ENCODE data around the gene MSI2.

MSI2 gene

DNA sequence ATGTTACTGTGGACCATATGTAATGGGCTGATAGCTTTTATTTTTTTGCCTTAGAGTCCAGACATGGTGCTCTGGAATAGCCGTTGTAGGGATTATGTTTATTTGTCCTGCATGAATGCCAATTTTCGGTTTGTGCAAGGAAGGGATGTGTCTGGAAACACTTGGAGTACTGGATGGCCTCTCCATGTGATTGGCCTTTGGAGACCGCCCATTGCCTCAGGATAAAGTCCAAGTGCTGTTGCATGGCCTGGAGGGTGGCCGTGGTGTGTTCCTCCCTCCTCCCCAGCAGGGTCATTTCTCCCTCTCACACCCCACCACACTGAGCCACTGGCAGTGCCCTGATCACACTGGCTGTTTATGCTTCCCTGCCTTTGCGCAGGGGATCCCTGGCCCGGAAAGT is 93.9 kb downstream of the MSI2 start:
- no peak for DNase-seq

DNA sequence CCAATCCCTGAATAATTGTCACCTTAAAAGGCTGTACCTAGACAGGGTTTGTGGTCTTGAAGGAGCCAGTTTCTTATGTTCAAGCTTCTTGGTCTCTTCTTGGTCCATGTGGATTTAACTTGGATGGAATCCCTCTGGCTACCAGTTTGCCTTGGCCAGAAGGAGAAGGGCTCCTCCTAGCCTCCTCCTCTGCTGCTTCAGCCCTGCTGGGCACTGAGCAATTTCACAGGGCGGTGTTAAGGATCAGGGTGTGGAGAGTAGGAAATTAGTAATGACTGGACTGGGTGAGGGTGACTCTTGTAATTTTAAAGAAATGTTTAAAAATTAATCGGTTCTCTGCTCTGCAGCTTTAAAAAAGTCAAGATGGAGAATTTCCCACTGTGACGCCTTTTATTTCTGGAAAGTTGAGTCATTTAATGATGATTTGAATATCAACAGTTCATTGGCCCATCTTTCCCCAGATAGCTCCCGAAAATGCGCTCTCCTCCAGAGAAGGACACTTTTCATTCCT is 96.4 kb downstream of the MSI2 start:
- no peak for DNase-seq

DNA sequence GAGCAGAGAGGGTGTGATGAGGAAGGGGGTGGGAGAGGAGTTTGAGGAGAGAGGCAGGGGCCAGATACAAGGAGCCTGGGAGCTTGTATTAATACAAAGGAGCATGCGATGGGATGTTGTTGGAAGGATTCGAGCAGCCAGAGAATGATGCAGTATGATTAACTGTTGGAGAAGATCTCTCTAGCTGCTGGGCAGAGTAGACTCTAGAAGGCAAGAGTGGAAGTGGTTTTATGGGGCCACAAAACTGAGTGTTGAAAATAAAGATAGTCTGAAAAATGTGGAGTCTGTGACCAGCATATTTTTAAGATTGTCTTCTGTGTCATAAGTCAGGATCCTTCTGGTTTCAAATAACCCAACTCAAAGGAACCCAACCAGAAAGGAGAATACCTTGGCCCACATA is 98.3 kb downstream of the MSI2 start:
- DNase-seq, result no peak

DNA sequence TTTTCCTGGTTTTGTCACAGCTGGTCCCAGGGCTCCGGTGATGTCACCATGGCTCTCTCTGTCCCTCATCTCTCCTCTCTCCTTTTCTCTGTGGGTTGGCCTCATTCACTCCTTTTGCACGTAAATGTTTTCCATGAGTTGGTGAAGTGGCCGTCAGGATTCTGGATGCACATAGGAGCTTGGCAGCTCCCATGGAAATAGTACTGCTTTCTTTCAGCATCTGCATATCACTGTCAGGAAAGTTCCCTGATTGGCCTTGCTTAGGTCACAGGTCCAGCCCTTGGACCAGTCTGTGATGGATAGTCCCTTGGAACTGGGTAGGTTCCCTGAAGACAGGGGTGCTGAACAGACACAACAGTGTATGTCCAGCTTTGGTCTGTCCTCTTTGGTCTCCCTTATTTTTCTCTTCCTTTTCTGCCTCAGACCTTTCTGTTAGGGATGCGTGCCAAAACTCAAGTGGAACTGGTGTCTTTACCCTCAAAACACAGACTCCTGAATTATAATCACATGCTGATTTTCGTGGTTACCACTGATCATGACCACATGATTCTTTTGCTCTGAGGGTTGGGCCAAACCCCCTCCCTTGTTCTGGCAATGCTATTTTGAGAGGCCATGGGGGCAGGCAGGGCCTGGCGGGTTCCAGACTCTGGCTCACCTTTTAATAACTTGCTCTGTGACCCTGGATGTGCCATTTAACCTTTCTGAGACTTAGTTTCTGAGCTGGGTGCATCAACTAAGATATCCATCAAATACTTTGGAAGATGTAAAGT is 99.0 kb downstream of the MSI2 start:
- DNase-seq, result no peak

DNA sequence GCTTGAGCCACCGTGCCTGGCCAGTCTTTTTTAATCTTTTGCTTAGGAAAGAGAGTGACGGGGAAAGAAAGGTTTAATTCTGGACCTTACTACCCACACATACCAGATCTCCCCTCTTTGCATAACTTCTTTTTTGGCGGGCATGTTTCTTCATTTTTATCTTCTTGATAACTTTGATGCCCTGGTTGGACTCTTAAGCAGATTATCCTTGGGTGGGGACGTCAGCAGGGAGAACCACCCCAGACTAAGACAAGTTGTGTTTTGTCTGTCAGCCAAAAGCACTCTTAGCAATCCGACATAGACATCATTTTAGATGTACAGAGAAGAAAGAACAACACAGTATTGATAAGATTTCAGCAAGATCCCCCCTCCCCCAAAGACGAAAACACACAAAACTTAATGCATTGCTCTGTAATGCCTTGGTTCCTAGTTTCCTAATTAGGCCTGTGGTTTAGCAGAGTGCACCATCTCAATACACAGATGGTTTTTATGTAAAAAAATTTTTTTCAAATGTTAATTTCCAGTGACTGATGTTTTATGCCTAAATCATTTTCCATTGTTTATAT is 99.9 kb downstream of the MSI2 start:
- no peak for DNase-seq

DNA sequence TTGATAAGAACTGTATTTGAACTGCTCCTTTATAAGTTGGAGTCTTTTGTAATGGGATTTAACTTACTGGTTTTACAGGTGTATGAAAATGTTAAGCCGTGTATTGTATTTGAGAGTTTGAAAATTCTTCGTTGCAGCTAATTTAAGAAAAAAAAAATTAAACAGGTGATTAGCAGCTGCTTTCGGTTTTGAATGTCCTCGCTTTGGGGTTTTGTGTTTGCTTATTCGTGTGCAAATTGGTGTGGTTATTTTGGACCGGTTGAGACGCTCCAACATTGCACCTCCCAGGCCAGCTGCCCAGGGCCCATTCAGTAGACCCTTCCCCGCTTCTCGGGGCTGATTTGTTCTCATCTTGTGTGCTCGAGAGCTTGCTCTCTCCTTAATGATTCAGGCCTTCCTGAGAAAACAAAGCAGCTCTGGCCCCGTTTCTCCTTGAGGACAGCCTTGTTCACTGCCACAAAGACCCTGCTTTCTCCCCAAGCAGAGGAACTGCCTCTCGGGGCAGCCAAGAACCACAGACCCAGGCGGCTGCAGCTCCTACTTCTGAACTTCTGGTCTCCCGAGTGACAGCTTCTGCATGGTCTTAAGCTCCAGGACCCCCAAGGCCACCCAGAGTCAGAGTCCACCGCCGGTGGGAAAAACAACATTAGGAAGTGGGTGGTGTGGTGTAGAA is 100.5 kb downstream of the MSI2 start:
- no peak for DNase-seq

DNA sequence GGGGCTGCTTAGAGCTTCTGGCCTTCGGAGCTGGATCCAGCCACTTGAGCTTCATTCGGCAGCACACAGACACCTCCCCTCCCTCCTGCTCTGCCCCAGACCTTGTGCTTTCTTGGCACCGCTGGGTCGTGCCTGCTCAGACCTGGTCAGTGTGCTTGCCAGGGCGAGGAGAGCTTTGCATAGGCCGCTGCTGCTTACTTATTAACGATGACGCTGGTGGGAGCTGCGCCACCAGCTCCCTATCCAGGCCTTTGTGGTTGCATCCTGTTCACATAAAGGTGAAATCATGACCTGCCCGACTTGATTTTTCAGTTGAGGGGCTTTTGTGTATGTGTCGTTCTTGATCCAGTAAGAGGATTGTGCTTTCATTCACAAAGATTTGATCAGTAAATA is 101.1 kb downstream of the MSI2 start:
- DNase-seq, result no peak

DNA sequence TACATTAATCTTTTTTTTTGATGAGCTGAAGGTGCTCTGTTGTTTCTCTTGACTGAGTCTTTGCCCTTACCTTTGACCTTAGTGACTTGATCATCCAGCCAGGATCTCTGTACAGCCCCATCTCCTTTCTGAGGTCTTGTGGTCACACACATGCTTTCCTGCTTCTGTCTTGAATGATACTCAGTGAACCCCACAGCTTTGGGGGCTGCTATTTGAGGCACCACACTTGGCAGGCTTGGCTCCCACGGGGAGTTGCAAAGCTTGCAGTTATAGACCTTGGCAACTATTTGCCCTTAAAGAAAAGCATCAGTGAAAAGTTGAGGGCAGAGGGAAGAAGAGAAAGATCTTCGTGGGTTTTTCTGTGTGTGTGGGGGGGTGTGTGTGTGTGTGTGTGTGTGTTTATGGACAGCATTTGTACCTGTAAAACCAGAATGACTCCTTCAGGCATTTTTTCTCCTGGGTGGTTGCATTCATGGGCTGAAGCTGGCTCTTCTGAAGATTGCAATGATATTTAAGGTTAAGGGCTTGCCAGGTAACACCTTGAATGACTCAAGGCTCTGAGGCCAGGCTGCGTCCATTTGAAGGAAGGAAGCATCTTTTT is 101.6 kb downstream of the MSI2 start:
- no peak for DNase-seq

DNA sequence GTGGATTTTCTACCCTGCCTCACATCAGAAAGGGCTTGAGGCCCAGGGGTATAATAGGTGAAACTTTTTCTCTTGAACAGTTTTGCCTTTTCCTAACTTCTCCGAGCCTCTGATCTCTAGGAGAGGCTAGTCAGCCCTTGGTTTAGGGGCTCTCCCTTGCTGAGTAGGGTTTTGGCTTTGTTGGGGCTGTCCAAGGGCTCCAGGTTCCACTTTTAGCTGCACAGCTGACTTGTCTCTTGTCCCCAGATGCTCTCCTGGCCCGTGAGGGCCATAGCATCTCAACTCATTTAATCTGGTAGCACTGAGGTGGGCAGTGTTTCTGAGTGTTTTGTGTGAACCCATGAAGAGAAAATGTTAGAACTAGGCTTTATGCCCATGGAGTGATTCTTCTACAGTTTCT is 103.9 kb downstream of the MSI2 start:
- DNase-seq, result no peak

DNA sequence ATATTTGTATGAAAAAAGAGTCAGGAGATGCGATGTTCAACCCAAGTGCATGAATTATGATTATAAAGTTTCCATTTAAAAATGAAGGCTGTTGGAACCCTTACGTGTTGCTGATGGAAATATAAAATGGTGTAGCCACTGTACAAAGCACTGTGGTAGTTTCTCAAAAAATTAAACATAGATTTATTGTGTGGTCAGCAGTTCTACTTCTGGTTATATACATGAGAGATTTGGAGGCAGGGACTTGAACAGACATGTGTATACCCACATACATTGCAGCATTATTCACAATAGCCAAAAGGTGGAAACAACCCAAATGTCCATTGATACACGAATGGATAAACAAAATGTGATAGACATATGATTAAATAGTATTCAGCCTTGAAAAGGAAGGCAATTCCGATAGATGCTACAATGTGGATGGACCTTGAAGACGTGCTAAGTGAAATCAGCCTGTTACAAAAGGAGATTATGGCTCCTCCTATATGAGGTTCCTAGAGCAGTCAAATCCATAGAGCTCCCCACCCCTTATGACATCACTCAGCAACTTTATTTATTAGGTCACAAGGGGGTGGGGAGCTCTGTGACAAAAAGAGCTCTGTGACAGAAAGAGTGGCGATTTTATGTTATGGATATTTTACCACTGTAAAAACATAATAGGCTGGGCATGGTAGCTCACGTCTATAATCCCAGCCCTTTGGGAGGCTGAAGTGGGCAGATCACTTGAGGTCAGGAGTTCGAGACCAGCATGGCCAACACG is 106.7 kb downstream of the MSI2 start:
- no peak for DNase-seq

DNA sequence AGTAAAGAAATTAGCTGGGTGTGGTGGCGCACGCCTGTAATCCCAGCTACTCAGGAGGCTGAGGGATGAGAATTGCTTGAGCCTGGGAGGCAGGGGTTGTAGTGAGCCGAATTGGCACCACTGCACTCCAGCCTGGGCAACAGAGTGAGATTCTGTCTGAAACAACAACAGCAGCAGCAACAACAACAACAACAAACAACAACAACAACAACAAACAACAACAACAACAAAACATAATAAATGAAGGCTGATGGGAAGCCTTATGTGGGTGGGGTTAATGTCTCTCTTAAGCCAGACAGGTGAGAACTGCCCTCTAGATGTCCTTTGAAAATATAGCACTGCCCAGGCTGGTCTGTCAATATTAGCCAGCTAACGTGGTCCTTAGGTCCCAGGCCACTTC is 107.3 kb downstream of the MSI2 start:
- DNase-seq, result no peak

DNA sequence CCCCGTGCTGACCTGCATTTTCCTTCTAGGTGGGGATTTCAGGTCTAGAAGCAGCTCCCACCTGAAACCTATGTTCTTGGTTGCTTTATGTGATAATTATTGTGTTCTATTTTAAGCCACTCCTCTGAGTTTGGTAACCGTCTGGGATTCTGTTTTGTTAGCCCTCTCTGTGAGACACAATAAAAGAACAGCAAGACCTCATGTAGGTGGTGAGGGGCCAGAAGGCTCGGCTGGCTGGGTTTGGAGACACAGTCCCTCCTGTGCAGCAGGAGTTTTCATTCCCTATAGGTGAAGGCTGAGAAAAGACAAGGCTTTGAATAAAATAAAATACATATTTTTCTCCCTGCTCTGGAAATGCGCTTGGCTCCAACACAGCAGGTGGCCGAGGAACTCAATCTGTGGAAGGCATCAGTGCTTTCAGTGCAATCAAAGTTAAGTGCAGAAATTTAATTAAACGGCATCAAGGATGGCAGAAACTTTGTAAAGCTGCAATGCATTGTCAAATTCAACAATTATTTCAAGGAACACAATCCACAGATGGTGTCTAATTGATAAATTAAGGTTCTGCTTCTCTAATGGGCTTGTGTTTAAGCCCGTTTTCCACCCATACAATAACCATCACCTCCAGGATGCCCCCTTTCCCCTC is 107.8 kb downstream of the MSI2 start:
- DNase-seq, result no peak

DNA sequence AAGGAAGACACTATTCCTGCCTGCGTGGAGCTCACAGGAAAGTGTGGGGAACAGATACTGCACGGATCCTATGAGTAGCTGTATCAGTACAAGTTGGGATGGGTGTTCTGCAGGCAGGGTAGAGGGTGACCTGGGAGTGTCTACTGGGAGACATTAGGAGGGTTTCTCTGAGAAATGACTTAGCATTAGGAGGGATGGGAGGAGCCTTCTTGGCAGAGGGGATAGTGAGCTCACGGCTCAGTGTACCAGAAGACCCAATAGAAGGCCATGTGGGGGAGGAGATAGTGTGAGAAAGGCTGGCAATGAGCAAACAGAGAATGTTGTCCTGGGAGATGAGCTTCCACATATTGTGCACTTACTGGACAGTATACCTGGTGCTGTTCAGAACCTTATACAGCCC is 109.1 kb downstream of the MSI2 start:
- DNase-seq, result no peak

DNA sequence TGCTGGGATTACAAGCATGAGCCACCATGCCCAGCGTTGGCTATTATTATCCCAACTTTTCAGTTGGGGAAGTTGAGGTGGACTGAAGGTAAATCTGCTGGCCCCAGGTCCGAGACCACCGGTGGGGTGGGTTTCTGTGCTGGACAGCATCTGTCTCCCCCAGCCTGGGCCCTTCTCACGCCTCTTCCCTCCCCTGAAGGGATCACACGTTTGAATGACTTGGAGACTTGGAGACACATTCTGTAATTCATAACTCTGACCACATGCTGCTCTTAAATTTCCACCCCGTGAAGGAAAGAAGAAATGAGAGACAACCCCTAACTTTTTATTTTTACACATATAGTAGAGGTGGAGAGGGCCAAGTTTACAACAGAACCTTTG is 109.8 kb downstream of the MSI2 start:
- no peak for DNase-seq

DNA sequence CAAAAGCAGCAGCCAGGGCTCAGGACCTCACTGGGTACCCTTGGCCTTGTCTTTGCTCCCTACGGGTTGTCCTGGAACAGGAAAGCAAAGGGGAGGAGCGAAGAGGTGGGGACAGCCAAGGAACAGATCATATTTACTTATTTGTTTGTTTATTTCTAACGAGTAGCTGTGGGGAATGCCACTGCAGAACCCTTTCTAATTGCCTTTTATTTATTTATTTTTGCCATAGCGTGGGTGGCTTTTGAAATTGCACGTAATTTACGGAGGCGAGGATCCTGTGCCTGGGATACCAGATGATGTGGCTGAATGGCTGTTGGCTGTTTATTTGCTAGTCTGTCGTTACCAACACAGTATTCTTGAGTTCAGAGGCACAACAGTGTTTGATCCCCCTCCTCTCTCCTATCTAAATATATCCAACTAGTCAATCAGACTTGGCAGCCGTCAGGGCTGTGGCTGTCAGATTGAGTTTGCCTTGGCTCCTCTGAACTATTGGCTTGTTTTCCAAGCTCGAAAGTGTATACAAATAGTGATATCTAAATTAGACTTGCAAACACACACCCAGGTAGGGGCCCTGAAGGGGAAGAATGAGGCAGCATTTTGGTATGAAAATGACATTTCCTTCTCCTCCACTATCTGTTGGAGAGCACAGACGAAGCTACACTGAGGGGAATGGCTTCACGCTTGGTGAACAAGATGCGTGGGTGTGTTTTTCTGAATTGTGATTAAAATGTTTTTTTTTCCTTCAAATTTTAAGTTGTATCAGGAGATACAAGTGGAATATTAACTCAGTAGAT is 110.4 kb downstream of the MSI2 start:
- DNase-seq, result no peak

DNA sequence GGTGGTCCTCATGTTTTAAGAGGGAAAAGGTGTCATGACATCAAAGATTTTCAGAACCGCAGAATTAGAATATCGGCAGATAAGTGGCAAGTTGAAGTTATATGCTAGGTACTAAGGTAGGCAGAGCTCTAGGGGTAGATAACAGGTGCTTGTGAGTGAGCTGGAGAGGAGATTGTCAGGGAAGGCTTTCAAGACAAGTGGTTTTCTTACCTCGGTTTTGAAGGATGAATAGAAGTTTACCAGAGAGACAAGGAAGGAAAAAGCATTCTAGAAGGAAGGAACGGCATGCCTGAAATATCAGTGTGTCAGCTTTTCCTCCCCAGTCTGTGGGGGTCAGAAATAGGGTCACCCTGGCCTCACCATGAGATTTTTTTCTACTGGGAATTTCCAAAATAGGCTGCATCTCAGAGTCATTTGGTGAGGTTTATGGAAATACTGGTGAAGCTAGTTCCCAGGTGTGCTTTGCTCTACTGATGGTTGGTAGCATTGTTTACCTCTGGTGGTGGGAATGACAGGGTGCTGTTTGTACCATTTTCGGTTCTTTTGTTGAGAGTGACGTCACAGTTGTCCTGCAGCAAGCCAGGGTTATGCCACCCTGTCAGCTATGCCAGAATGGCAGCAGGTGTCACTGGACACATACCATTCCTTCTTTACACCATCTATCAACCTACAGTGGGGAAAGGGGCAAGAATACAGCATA is 112.5 kb downstream of the MSI2 start:
- no peak for DNase-seq

DNA sequence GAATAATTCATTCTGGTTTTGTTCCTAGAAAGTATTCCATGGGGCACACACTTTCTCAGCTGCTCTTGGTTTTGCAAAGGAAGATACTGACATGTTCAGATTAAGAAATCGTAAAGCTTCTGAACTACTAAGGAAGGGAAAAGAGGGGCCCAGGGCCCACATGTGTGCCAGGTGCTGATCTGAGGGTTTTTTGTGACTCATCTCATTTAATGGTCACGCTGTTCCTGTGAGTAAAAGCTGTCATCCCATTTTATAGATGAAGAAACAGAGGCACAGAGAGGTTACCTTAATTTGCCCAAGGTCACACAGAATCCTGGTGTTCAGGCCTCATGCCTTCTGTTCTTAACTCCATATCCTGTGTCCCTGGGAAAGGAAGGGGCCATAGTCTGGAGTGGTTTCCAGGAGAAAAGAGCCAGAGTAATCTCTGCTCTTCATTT is 113.2 kb downstream of the MSI2 start:
- no peak for DNase-seq

DNA sequence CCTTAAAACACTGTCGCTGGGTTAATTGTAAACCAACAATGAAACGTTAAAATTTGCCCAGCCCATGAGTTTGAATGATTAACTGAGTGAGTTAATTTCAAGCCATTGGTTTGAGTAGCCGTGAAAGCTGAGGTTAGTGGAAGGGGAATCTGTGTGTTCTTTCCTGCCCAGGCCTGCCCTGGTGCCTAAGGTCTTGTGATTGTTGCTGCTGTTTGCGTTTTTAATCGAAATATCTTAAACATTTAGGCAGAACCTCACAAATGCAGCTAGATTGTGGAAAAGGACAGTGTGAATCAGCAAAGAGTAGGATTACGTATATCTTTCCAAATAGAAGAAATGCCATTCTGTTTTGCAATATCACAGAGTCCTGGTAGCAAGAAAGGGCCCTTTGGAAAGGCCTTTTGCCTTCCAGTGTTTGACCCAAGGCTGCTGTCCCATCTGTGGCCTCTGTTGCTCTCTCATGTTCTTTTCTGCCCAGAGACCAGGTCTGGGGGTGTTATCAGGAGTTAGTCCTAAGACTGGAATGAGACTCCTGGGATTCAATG is 113.8 kb downstream of the MSI2 start:
- no peak for DNase-seq

DNA sequence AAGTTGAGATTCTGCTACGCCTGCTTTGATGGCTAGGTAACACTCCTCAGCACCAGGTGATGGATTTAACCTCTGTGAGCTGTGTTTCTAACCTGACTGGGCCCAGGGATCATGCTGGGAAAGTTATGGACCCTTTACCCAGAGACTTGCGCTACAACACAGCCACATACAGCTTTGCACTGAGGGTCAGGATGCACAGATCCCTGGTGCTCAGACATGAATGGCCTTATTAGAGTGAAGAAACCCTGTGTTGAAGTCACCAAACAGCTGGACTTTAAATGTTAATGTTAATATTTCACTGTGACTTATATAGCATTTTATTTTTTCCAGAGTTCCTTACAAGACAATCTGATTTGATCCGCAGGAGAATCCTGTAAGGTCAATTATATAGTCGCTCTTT is 114.3 kb downstream of the MSI2 start:
- no peak for DNase-seq

DNA sequence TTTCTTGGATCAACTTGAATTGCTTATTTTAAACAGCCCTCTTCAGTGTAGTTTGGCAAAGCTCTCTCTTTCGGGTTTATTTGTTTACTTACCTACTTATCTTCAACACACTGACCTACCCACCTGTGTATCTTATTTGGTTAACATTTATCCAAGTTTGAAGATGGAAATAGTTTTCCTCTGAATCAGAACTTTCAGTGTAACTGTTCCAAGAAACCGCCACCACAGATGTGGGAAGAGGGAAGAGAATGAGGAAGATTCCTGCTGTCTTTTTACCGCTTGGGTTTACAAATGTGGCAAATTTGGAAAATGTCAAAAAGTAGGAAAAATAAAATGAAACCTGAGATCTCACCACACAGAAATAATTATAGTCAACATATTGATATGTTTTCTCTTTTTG is 115.8 kb downstream of the MSI2 start:
- DNase-seq, result no peak

DNA sequence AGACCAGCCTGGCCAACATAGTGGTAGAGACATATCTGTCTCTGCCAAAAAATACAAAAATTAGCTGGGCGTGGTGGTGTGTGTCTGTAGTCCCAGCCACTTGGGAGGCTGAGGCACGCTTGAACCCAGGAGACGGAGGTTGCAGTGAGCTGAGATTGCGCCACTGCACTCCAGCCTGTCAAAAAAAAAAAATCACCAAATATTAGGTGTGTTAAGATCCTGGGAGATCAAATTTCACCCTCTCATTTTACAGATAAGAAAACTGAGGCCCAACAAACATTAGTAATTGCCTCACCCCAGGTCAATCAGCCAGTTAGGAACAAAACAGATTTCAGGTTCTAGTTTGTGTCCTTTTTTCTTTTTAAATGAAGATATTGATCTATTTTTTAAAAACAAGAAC is 116.7 kb downstream of the MSI2 start:
- DNase-seq, result no peak
